Loucy (cell line): Measurements from ENCODE around the gene INSC.

ENCODE experiments used
- EZH2phosphoT487 ChIP-seq: fragments of 200-600 bp; IDR thresholded peaks from 2 replicates; pipeline ENCODE4 v1.6.1; 2018; ENCODE audit warnings: antibody characterized with exemption, mild to moderate bottlenecking, moderate library complexity, borderline replicate concordance
- TF ChIP-seq, protein P1 (sequence below): fragments of 200-600 bp; sonication (generic); conservative IDR thresholded peaks from 2 replicates; pipeline ENCODE4 v1.5.1; 2014; ENCODE audit warnings: mild to moderate bottlenecking, antibody characterized with exemption, low read length

DNA sequence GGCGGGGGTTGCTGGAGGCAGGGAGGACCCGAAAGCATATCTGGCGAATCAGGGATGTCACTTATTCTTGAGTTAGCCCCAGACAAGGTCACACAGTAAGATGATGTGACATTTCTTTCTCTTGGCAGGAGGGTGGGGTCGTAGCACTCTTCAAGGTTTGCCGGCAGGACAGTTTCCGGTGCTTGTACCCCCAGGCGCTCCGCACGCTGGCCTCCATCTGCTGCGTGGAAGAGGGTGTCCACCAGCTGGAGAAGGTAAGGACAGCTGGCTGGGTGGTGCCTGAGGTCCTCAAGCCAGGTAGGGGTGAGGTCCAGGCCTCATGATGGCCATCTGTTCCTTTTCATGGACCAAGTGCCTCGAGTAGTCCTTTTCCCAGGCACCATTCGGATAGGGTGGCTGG, 86.0 kb downstream of the INSC start:
- TF ChIP-seq, protein P1, sequence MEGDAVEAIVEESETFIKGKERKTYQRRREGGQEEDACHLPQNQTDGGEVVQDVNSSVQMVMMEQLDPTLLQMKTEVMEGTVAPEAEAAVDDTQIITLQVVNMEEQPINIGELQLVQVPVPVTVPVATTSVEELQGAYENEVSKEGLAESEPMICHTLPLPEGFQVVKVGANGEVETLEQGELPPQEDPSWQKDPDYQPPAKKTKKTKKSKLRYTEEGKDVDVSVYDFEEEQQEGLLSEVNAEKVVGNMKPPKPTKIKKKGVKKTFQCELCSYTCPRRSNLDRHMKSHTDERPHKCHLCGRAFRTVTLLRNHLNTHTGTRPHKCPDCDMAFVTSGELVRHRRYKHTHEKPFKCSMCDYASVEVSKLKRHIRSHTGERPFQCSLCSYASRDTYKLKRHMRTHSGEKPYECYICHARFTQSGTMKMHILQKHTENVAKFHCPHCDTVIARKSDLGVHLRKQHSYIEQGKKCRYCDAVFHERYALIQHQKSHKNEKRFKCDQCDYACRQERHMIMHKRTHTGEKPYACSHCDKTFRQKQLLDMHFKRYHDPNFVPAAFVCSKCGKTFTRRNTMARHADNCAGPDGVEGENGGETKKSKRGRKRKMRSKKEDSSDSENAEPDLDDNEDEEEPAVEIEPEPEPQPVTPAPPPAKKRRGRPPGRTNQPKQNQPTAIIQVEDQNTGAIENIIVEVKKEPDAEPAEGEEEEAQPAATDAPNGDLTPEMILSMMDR: no peak
- no peak for TF ChIP-seq EZH2phosphoT487
